GM12878 (cell line): Measurements from ENCODE around the gene C10orf88. TPM values are rescaled to one million over a fixed set of nuclear protein-coding genes. Genes with fewer than 3 reads are reported as not detected.

ENCODE experiments used
- NR2F1 ChIP-seq: fragments of 450-650 bp; conservative IDR thresholded peaks from 2 replicates; pipeline ENCODE4 v1.6.1; 2017; ENCODE audit warnings: mild to moderate bottlenecking
- POU2F2 ChIP-seq: IDR thresholded peaks from 3 replicates; pipeline ENCODE4 v1.6.1; 2011; ENCODE audit warnings: low read depth, mild to moderate bottlenecking, low read length, borderline replicate concordance
- STAT1 ChIP-seq: fragments of 450-650 bp; conservative IDR thresholded peaks from 2 replicates; pipeline ENCODE4 v1.6.1; 2014; ENCODE audit warnings: antibody characterized with exemption, mild to moderate bottlenecking
- polyA plus RNA-seq, 11 experiments: library from polyadenylated mRNA; depleted of rRNA in 4 of 11; unstranded in 6 of 11; stranded (reverse) in 5 of 11; fragments of >200 nt; fragmentation: Nextera tagmentation in 4 of 11; fragmentation: Illumina TruSeq in 1 of 11; extraction: Ambion mirVana in 4 of 11; extraction: Trizol in 1 of 11; gene quantifications; 1 replicate in 1 of 11; 2 replicates in 10 of 11; pipeline versions ENCODE4 v1.2.1 to v1.2.3, GENCODE V29; 2011 to 2016; ENCODE audit warnings: inconsistent platforms in 2 of 11, missing spikeins in 2 of 11, low read depth in 1 of 11
- total RNA-seq, 4 experiments: library from RNA; depleted of rRNA in 3 of 4; stranded (reverse); fragments of >200 nt in 3 of 4; fragmentation: Illumina TruSeq in 1 of 4; extraction: Trizol in 1 of 4; gene quantifications; 2 replicates each; pipeline versions ENCODE4 v1.2.1 to v1.2.3, GENCODE V29; 2013 to 2021
- TF ChIP-seq, protein P1 (sequence below): fragments of 450-650 bp; IDR thresholded peaks from 2 replicates; pipeline ENCODE4 v1.6.1; 2017; ENCODE audit warnings: mild to moderate bottlenecking
- TF ChIP-seq, protein P2 (sequence below): fragments of 450-650 bp; IDR thresholded peaks from 2 replicates; pipeline ENCODE4 v1.6.1; 2018; ENCODE audit warnings: mild to moderate bottlenecking, low read depth, moderate library complexity; ENCODE audit not compliant: partially characterized antibody
- TF ChIP-seq, protein P3 (sequence below): IDR thresholded peaks from 2 replicates; pipeline ENCODE4 v1.6.1; 2012; ENCODE audit warnings: low read length, inconsistent platforms

The C10orf88 gene
- total and polyA plus RNA-seq, 10 of the 15 experiments (the other 5 are each of a cell fraction or from before 2014, with no cell fraction given), result 4.7 to 12.5 (median 8.5) TPM

DNA sequence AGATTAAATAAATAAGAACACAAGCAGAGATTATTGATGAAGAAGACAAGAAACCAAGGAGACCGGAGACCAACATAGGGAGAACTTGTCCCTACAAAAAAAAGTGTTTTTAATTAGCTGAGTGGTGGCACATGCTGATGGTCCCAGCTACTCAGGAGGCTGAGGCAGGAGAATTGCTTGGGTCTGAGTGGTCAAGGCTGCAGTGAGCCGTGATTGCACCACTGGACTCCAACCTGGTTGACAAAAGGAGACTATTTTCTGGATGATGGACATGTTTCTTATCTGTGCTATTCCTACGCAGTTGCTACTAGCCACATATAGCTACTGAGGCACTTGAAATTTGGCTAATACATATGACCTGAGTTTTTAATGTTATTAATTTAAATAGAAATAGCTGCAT is 44.9 kb upstream of the C10orf88 start (continued):
- TF ChIP-seq, protein P1, sequence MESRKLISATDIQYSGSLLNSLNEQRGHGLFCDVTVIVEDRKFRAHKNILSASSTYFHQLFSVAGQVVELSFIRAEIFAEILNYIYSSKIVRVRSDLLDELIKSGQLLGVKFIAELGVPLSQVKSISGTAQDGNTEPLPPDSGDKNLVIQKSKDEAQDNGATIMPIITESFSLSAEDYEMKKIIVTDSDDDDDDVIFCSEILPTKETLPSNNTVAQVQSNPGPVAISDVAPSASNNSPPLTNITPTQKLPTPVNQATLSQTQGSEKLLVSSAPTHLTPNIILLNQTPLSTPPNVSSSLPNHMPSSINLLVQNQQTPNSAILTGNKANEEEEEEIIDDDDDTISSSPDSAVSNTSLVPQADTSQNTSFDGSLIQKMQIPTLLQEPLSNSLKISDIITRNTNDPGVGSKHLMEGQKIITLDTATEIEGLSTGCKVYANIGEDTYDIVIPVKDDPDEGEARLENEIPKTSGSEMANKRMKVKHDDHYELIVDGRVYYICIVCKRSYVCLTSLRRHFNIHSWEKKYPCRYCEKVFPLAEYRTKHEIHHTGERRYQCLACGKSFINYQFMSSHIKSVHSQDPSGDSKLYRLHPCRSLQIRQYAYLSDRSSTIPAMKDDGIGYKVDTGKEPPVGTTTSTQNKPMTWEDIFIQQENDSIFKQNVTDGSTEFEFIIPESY, result no peak
- TF ChIP-seq, protein P2, sequence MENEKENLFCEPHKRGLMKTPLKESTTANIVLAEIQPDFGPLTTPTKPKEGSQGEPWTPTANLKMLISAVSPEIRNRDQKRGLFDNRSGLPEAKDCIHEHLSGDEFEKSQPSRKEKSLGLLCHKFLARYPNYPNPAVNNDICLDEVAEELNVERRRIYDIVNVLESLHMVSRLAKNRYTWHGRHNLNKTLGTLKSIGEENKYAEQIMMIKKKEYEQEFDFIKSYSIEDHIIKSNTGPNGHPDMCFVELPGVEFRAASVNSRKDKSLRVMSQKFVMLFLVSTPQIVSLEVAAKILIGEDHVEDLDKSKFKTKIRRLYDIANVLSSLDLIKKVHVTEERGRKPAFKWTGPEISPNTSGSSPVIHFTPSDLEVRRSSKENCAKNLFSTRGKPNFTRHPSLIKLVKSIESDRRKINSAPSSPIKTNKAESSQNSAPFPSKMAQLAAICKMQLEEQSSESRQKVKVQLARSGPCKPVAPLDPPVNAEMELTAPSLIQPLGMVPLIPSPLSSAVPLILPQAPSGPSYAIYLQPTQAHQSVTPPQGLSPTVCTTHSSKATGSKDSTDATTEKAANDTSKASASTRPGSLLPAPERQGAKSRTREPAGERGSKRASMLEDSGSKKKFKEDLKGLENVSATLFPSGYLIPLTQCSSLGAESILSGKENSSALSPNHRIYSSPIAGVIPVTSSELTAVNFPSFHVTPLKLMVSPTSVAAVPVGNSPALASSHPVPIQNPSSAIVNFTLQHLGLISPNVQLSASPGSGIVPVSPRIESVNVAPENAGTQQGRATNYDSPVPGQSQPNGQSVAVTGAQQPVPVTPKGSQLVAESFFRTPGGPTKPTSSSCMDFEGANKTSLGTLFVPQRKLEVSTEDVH, result no peak
- TF ChIP-seq STAT1 (no peak), NR2F1 (no peak), POU2F2 (no peak)
- TF ChIP-seq, protein P3, sequence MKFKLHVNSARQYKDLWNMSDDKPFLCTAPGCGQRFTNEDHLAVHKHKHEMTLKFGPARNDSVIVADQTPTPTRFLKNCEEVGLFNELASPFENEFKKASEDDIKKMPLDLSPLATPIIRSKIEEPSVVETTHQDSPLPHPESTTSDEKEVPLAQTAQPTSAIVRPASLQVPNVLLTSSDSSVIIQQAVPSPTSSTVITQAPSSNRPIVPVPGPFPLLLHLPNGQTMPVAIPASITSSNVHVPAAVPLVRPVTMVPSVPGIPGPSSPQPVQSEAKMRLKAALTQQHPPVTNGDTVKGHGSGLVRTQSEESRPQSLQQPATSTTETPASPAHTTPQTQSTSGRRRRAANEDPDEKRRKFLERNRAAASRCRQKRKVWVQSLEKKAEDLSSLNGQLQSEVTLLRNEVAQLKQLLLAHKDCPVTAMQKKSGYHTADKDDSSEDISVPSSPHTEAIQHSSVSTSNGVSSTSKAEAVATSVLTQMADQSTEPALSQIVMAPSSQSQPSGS, result no peak
